ENCODE results near the gene EPHA5.

Gene EPHA5

DNA sequence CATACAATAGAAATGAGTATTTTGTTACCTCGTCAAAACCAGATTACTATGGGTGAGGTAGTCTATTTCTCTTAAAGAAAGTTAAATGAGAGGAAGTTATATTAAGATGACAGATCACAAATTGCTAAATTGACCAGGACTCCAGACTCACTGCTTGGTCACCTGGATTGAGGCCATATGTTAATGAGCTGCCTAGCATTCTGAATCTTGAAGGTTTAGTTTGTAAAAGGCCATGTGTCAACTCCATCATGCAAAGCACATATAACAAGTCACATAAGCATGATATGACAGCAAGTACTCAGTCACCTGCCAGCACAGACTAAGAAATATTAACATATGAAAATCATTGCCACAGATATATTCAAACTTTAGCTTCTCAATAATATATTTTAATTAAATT lies 72.6 kb downstream of the EPHA5 start:
- DNase-seq (ENCODE audit: low read depth in 1 of 2, low spot score in 1 of 2) = no peak
- Histone ChIP-seq H3K27me3 (ENCODE audit: insufficient read depth, poor library complexity, severe bottlenecking) (no peaks in the 10 kb centered on the region), H3K27ac (replicated peaks) (no peak overlapping the region), H3K4me3 (replicated peaks; ENCODE audit: insufficient read depth, low read length) (no peak overlapping the region)
- TF ChIP-seq POLR2AphosphoS5 (IDR thresholded peaks at IDR 0.05; ENCODE audit: low read depth) = no peak
- TF ChIP-seq SPI1 (IDR thresholded peaks at IDR 0.05; ENCODE audit: borderline replicate concordance, low read depth) = no peak
- TF ChIP-seq, protein P1, sequence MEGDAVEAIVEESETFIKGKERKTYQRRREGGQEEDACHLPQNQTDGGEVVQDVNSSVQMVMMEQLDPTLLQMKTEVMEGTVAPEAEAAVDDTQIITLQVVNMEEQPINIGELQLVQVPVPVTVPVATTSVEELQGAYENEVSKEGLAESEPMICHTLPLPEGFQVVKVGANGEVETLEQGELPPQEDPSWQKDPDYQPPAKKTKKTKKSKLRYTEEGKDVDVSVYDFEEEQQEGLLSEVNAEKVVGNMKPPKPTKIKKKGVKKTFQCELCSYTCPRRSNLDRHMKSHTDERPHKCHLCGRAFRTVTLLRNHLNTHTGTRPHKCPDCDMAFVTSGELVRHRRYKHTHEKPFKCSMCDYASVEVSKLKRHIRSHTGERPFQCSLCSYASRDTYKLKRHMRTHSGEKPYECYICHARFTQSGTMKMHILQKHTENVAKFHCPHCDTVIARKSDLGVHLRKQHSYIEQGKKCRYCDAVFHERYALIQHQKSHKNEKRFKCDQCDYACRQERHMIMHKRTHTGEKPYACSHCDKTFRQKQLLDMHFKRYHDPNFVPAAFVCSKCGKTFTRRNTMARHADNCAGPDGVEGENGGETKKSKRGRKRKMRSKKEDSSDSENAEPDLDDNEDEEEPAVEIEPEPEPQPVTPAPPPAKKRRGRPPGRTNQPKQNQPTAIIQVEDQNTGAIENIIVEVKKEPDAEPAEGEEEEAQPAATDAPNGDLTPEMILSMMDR (IDR thresholded peaks at IDR 0.05; ENCODE audit: insufficient read depth, low read length) = no peak
- TF ChIP-seq, protein P2, sequence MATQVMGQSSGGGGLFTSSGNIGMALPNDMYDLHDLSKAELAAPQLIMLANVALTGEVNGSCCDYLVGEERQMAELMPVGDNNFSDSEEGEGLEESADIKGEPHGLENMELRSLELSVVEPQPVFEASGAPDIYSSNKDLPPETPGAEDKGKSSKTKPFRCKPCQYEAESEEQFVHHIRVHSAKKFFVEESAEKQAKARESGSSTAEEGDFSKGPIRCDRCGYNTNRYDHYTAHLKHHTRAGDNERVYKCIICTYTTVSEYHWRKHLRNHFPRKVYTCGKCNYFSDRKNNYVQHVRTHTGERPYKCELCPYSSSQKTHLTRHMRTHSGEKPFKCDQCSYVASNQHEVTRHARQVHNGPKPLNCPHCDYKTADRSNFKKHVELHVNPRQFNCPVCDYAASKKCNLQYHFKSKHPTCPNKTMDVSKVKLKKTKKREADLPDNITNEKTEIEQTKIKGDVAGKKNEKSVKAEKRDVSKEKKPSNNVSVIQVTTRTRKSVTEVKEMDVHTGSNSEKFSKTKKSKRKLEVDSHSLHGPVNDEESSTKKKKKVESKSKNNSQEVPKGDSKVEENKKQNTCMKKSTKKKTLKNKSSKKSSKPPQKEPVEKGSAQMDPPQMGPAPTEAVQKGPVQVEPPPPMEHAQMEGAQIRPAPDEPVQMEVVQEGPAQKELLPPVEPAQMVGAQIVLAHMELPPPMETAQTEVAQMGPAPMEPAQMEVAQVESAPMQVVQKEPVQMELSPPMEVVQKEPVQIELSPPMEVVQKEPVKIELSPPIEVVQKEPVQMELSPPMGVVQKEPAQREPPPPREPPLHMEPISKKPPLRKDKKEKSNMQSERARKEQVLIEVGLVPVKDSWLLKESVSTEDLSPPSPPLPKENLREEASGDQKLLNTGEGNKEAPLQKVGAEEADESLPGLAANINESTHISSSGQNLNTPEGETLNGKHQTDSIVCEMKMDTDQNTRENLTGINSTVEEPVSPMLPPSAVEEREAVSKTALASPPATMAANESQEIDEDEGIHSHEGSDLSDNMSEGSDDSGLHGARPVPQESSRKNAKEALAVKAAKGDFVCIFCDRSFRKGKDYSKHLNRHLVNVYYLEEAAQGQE (IDR thresholded peaks at IDR 0.05; ENCODE audit: insufficient replicate concordance, low read depth) = no peak
- TF ChIP-seq GABPA (IDR thresholded peaks at IDR 0.05; ENCODE audit: low read depth) = no peak

DNA sequence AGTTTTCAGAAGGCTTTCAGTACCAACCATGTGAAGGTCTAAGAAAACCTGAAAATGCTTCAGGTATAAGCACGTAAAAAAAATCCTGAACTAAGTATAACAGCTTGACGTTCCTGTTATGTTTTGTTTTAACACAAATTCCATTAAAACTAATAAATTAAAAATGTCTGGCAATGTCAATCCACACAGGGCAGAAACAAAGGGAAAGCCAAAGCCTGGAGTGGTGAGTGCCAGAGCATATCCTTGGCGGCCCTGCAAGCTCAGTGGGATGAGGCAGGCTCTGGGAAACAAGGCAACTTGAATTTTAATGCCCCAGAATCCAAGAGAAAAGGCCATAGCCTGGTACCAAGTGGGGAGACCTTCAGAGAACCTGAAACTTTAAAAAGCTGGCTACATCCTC lies 78.2 kb downstream of the EPHA5 start:
- no peak overlapping the region for H3K4me3 ChIP-seq (replicated peaks; ENCODE audit: insufficient read depth, low read length)
- TF ChIP-seq, protein P1 (IDR thresholded peaks at IDR 0.05; ENCODE audit: insufficient read depth, low read length) = no peak
- no peak overlapping the region for H3K27ac ChIP-seq (replicated peaks)
- no peaks in the 10 kb centered on the region for H3K27me3 ChIP-seq (ENCODE audit: insufficient read depth, poor library complexity, severe bottlenecking)
- DNase-seq (ENCODE audit: low read depth in 1 of 2, low spot score in 1 of 2) = no peak

DNA sequence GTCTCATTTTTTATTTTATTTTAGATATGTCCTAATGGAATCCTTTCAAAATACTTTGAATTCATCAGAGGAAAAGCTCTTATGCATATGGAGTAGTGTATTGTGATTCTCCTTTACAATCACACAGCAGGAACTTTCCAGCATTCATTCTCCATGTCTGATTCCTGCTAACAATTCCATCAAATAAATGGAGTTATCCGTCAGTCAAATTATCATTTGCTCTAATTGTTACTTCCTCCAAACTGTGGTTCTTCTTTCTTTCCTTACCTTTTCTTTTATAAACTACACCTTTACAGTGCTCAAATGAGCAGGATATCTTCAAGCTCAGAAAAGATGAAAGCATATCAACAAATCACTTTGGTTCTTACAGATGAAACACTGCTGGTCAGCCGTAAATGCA lies 80.4 kb downstream of the EPHA5 start:
- Histone ChIP-seq H3K4me3 (replicated peaks; ENCODE audit: insufficient read depth, low read length) (no peak overlapping the region), H3K27me3 (ENCODE audit: insufficient read depth, poor library complexity, severe bottlenecking) (no peaks in the 10 kb centered on the region), H3K27ac (replicated peaks) (no peak overlapping the region)
- no peak for TF ChIP-seq POLR2AphosphoS5 (IDR thresholded peaks at IDR 0.05; ENCODE audit: low read depth)
- TF ChIP-seq, protein P2 (IDR thresholded peaks at IDR 0.05; ENCODE audit: insufficient replicate concordance, low read depth) = no peak
- DNase-seq (ENCODE audit: low read depth in 1 of 2, low spot score in 1 of 2) = no peak

DNA sequence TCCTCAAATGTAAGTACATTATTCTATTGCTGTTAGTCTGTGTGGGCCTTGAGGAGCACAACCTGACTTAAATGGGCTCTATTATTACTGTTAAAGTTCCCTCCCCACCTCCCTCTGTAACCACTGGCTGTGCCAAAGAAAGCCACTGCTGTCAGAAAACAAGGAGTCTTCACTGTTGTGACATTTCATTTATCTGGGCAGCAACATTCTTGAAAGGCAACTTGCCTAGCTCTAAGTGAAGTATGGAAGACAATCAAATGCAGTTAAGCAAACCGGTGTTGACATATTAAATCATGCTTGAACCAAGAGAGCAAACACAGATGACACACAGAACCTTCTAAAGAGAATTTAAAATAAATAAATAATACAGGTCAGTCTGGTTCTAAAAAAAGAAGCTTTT lies 81.0 kb downstream of the EPHA5 start:
- no peak overlapping the region for H3K4me3 ChIP-seq (replicated peaks; ENCODE audit: insufficient read depth, low read length)
- TF ChIP-seq GABPA (IDR thresholded peaks at IDR 0.05; ENCODE audit: low read depth) (no peak), SPI1 (IDR thresholded peaks at IDR 0.05; ENCODE audit: borderline replicate concordance, low read depth) (no peak), POLR2AphosphoS5 (IDR thresholded peaks at IDR 0.05; ENCODE audit: low read depth) (no peak)
- TF ChIP-seq, protein P2 (IDR thresholded peaks at IDR 0.05; ENCODE audit: insufficient replicate concordance, low read depth) = no peak
- TF ChIP-seq, protein P1 (IDR thresholded peaks at IDR 0.05; ENCODE audit: insufficient read depth, low read length) = no peak
- H3K27me3 ChIP-seq (ENCODE audit: insufficient read depth, poor library complexity, severe bottlenecking) = no peaks in the 10 kb centered on the region
- DNase-seq (ENCODE audit: low read depth in 1 of 2, low spot score in 1 of 2) = no peak
- H3K27ac ChIP-seq (replicated peaks) = no peak overlapping the region
